ENCODE data around the gene ZNF530. TPM values are rescaled to one million over a fixed set of nuclear protein-coding genes. Genes with fewer than 3 reads are reported as not detected.

The ZNF530 gene
- total RNA-seq, 1 donor from 2014 or later: 4.7 TPM

DNA sequence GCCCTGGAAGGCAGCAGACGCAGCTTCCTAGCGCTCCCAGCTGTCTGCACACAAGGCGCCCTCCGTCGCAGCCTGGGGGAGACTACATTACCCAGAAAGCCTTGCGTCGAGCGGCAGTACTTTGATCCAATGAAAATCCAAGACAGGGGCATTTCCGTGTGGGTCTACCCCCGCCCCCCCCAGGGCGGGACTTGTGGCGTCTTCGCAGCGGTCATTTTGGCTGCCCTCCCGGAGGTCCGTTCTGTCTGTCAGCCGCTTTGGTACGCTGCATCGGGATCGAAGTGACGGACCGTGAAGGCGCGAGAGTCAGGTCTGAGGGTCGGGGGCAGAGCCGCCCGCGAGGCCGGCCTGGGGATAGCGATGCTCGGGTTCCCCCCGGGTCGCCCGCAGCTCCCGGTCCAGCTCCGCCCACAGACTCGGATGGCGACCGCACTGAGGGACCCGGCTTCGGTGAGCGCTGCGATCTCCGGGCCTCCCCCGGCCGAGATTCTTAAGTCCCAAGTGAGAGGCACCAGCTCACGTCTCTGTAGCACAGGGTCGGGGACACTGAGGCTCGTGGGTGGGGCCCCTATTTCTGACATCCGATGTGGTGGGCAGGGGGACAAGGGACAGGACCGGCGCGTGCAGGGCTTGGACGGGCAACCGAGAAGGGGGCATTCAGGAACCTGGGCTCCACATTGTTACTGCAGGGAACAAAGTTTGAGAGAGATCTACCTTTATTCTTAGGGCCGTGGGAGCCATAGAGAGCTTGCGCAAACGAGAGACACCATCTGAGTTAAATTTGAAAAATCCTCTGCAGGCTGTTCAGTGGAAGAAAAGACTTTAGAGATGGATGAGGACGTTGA lies 33.5 kb downstream of the ZNF530 start, which contains the start of gene ZNF211:
Gene ZNF211, plus strand, starts transcription at position 182 of the 845 bp plus-strand sequence. Its CDS starts 179 bp downstream, at position 361.
- peaks cover 18% of the 10 kb centered on the region for H3K9me3 Mint-ChIP-seq (ENCODE audit: unreplicated experiment)
- peak within 1 kb of the TSS; percentile 64 for H3K27ac ChIP-seq (ENCODE audit: low read depth, low read length)
- peaks cover 37% of the 10 kb centered on the region for H3K36me3 Mint-ChIP-seq (ENCODE audit: low read depth, unreplicated experiment)
- peaks cover 5% of the 10 kb centered on the region for H3K9me3 ChIP-seq (ENCODE audit: insufficient read depth, low read depth, low read length)
- H3K4me1 Mint-ChIP-seq (ENCODE audit: low read depth, unreplicated experiment): peaks cover 11% of the 10 kb centered on the region
- peaks cover 4% of the 10 kb centered on the region for H3K4me1 ChIP-seq (ENCODE audit: insufficient read depth, low read length)
- DNase-seq (ENCODE audit: low read depth) (peak; percentile 88), FAIRE-seq (no peak)
- peak within 1 kb of the TSS; percentile 89 for H3K9ac ChIP-seq (ENCODE audit: low read length)
- peak within 1 kb of the TSS; percentile 92 for H3K4me2 ChIP-seq (ENCODE audit: low read length)
- peak within 1 kb of the TSS; percentile 85 for H3K4me3 ChIP-seq (ENCODE audit: insufficient read depth, low read depth, low read length)
- peak within 1 kb of the TSS; percentile 56 for H3K27ac Mint-ChIP-seq (ENCODE audit: unreplicated experiment)
- H2AFZ ChIP-seq (ENCODE audit: low read depth, low read length): peak within 1 kb of the TSS; percentile 88
- peaks cover 21% of the 10 kb centered on the region for H3K79me2 ChIP-seq (ENCODE audit: insufficient read depth, low read length)
- peaks cover 7% of the 10 kb centered on the region for H3K36me3 ChIP-seq (ENCODE audit: insufficient read depth, low read length)
- H3K27me3 Mint-ChIP-seq (ENCODE audit: low read depth, unreplicated experiment): no peaks in the 10 kb centered on the region
- TF ChIP-seq, protein P1, sequence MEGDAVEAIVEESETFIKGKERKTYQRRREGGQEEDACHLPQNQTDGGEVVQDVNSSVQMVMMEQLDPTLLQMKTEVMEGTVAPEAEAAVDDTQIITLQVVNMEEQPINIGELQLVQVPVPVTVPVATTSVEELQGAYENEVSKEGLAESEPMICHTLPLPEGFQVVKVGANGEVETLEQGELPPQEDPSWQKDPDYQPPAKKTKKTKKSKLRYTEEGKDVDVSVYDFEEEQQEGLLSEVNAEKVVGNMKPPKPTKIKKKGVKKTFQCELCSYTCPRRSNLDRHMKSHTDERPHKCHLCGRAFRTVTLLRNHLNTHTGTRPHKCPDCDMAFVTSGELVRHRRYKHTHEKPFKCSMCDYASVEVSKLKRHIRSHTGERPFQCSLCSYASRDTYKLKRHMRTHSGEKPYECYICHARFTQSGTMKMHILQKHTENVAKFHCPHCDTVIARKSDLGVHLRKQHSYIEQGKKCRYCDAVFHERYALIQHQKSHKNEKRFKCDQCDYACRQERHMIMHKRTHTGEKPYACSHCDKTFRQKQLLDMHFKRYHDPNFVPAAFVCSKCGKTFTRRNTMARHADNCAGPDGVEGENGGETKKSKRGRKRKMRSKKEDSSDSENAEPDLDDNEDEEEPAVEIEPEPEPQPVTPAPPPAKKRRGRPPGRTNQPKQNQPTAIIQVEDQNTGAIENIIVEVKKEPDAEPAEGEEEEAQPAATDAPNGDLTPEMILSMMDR (IDR thresholded peaks at IDR 0.05; ENCODE audit: insufficient read depth, low read depth, low read length): no peak
- no peak for TF ChIP-seq EZH2 (IDR thresholded peaks at IDR 0.05; ENCODE audit: insufficient read depth, low read length)
- H3K4me3 Mint-ChIP-seq (ENCODE audit: unreplicated experiment): peak within 1 kb of the TSS; percentile 98
- H4K20me1 ChIP-seq (ENCODE audit: insufficient read depth, low read length): no peaks in the 10 kb centered on the region
- H3K27me3 ChIP-seq (ENCODE audit: insufficient read depth, low read length): no peaks in the 10 kb centered on the region

DNA sequence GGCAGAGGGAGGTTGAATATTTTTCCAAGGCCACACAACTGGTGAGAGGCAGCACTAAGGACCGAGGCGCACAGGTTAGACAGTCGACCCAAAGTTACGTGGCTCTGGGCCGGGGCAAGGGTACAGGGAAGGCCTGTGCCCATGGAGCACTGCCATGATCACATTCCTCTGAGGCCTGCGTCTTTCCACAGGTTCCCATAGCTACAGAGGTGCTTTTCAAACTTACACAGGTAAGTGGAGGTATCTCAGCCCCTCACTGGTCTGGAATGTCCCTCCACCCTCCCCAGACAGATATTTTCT lies 34.1 kb downstream of the ZNF530 start:
- Histone ChIP-seq H3K4me3 (ENCODE audit: insufficient read depth, low read depth, low read length) (peak overlapping the region; percentile 85), H3K9ac (ENCODE audit: low read length) (peak overlapping the region; percentile 89), H3K79me2 (ENCODE audit: insufficient read depth, low read length) (peaks cover 21% of the 10 kb centered on the region), H3K27ac (ENCODE audit: low read depth, low read length) (no peak overlapping the region), H3K9me3 (ENCODE audit: insufficient read depth, low read depth, low read length) (peaks cover 8% of the 10 kb centered on the region), H3K27me3 (ENCODE audit: insufficient read depth, low read length) (no peaks in the 10 kb centered on the region), H3K4me1 (ENCODE audit: insufficient read depth, low read length) (peaks cover 4% of the 10 kb centered on the region), H4K20me1 (ENCODE audit: insufficient read depth, low read length) (no peaks in the 10 kb centered on the region), H3K36me3 (ENCODE audit: insufficient read depth, low read length) (peaks cover 10% of the 10 kb centered on the region), H2AFZ (ENCODE audit: low read depth, low read length) (peak overlapping the region; percentile 88), H3K4me2 (ENCODE audit: low read length) (peak overlapping the region; percentile 92)
- FAIRE-seq (no peak), DNase-seq (ENCODE audit: low read depth) (no peak)
- Mint-ChIP-seq H3K4me1 (ENCODE audit: low read depth, unreplicated experiment) (peaks cover 11% of the 10 kb centered on the region), H3K27me3 (ENCODE audit: low read depth, unreplicated experiment) (no peaks in the 10 kb centered on the region), H3K36me3 (ENCODE audit: low read depth, unreplicated experiment) (peaks cover 43% of the 10 kb centered on the region), H3K27ac (ENCODE audit: unreplicated experiment) (peak overlapping the region; percentile 56), H3K9me3 (ENCODE audit: unreplicated experiment) (peaks cover 23% of the 10 kb centered on the region), H3K4me3 (ENCODE audit: unreplicated experiment) (peak overlapping the region; percentile 98)
- TF ChIP-seq, protein P1 (IDR thresholded peaks at IDR 0.05; ENCODE audit: insufficient read depth, low read depth, low read length): no peak
- no peak for TF ChIP-seq EZH2 (IDR thresholded peaks at IDR 0.05; ENCODE audit: insufficient read depth, low read length)

DNA sequence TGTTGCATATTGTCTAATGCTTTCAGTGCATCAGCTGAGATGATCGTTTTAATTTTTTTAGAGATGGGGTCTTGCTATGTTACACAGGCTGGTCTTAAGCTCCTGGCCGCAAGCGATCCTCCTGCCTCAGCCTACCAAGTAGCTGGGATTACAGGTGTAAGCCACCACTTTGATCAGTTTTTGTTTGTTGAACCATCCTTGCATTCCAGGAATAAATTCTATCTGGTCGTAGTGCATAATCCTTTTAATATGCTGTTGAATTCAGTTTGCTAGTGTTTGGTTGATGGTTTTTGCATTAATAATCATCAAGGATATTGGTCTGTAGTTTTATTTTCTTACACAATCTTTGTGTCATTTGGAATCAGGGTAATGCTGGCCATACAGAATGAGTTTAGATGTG lies 37.7 kb downstream of the ZNF530 start:
- DNase-seq (ENCODE audit: low read depth) (no peak), FAIRE-seq (no peak)
- Histone ChIP-seq H2AFZ (ENCODE audit: low read depth, low read length) (no peak overlapping the region), H3K27me3 (ENCODE audit: insufficient read depth, low read length) (no peaks in the 10 kb centered on the region), H3K27ac (ENCODE audit: low read depth, low read length) (no peak overlapping the region), H3K4me1 (ENCODE audit: insufficient read depth, low read length) (peaks cover 4% of the 10 kb centered on the region), H3K4me2 (ENCODE audit: low read length) (no peak overlapping the region), H3K36me3 (ENCODE audit: insufficient read depth, low read length) (peaks cover 39% of the 10 kb centered on the region), H3K4me3 (ENCODE audit: insufficient read depth, low read depth, low read length) (no peak overlapping the region), H3K9ac (ENCODE audit: low read length) (no peak overlapping the region), H3K79me2 (ENCODE audit: insufficient read depth, low read length) (peaks cover 21% of the 10 kb centered on the region), H3K9me3 (ENCODE audit: insufficient read depth, low read depth, low read length) (peaks cover 35% of the 10 kb centered on the region), H4K20me1 (ENCODE audit: insufficient read depth, low read length) (no peaks in the 10 kb centered on the region)
- no peak for TF ChIP-seq EZH2 (IDR thresholded peaks at IDR 0.05; ENCODE audit: insufficient read depth, low read length)
- TF ChIP-seq, protein P1 (IDR thresholded peaks at IDR 0.05; ENCODE audit: insufficient read depth, low read depth, low read length): no peak
- H3K27ac Mint-ChIP-seq (ENCODE audit: unreplicated experiment): no peak overlapping the region
- no peaks in the 10 kb centered on the region for H3K27me3 Mint-ChIP-seq (ENCODE audit: low read depth, unreplicated experiment)
- H3K36me3 Mint-ChIP-seq (ENCODE audit: low read depth, unreplicated experiment): peaks cover 70% of the 10 kb centered on the region
- no peak overlapping the region for H3K4me3 Mint-ChIP-seq (ENCODE audit: unreplicated experiment)
- H3K9me3 Mint-ChIP-seq (ENCODE audit: unreplicated experiment): peaks cover 34% of the 10 kb centered on the region
- H3K4me1 Mint-ChIP-seq (ENCODE audit: low read depth, unreplicated experiment): peaks cover 11% of the 10 kb centered on the region

All from astrocyte (in vitro differentiated cells and primary cell).